Gastrocnemius medialis (tissue), 4 donors: ENCODE results near the gene SIRPA. TPM values are rescaled to one million over a fixed set of nuclear protein-coding genes. Genes with fewer than 3 reads are reported as not detected.

ENCODE experiments used
- ATAC-seq, 2 donors: fragments of 150-250 bp; one replicate each; pipeline ENCODE4 v1.9.1; 2016
- DNase-seq, 2 donors: peaks; one replicate each; pipeline ENCODE4 v3.0.0-alpha.2; 2019
- H3K27ac ChIP-seq, 4 donors: fragments of 200-600 bp; sonication (generic); 1 replicate in 1 of 4; 2 replicates in 3 of 4; pipeline ENCODE4 v1.5.1; 2016 to 2018; ENCODE audit warnings: mild to moderate bottlenecking in 2 of 4, moderate library complexity in 1 of 4
- H3K27me3 ChIP-seq, 3 donors: fragments of 200-600 bp; sonication (generic) in 2 of 3; 1 replicate in 1 of 3; 2 replicates in 2 of 3; pipeline versions ENCODE4 v1.5.1 to v1.6.0; 2016 to 2019; ENCODE audit warnings: mild to moderate bottlenecking in 1 of 3, moderate library complexity in 1 of 3
- H3K36me3 ChIP-seq, 2 donors: fragments of 200-600 bp; sonication (generic) in 1 of 2; one replicate each; pipeline ENCODE4 v1.5.1; 2017 to 2018
- H3K4me1 ChIP-seq, 2 donors: fragments of 200-600 bp; sonication (generic) in 1 of 2; one replicate each; pipeline ENCODE4 v1.5.1; 2016 to 2017; ENCODE audit warnings: mild to moderate bottlenecking in 2 of 2
- H3K4me3 ChIP-seq, 4 donors: fragments of 200-600 bp; sonication (generic) in 3 of 4; 1 replicate in 1 of 4; 2 replicates in 3 of 4; pipeline ENCODE4 v1.5.1; 2016 to 2019; ENCODE audit warnings: mild to moderate bottlenecking in 2 of 4
- H3K9me3 ChIP-seq, 3 donors: fragments of 200-600 bp; sonication (generic) in 2 of 3; 1 replicate in 1 of 3; 2 replicates in 2 of 3; pipeline ENCODE4 v1.5.1; 2016 to 2019
- POLR2A ChIP-seq, 2 donors: fragments of 450-650 bp; IDR thresholded peaks; one replicate each; pipeline ENCODE4 v1.6.1; 2017; ENCODE audit warnings: antibody characterized with exemption in 2 of 2, mild to moderate bottlenecking in 2 of 2, moderate library complexity in 2 of 2
- in situ Hi-C, 4 donors: fragments of 200-750 bp; cut with MboI; loops; one replicate each; pipeline versions ENCODE4 v1.15.0 to v1.8.0; 2017; ENCODE audit warnings: low sequenced_read_pairs in 4 of 4
- intact Hi-C: fragments of 100-400 bp; cut with DNase I; formaldehyde crosslinking; loops from one replicate; pipeline ENCODE4 v1.15.1; 2023; ENCODE audit warnings: low total_unique reads
- total RNA-seq, 4 donors: library from RNA; depleted of rRNA; stranded (reverse); fragments of >200 nt; gene quantifications; one replicate each; pipeline versions ENCODE4 v1.1.0 to v1.2.3, GENCODE V29; 2016
- TF ChIP-seq, protein P1 (sequence below), 5 experiments: fragments of 450-650 bp in 3 of 5; fragments of 200-600 bp in 2 of 5; sonication (generic) in 2 of 5; IDR thresholded peaks in 4 of 5; conservative IDR thresholded peaks in 1 of 5; 1 replicate in 4 of 5; 2 replicates in 1 of 5; pipeline ENCODE4 v1.5.1; 2016 to 2019; ENCODE audit warnings: antibody characterized with exemption in 5 of 5, mild to moderate bottlenecking in 3 of 5, moderate library complexity in 3 of 5

The SIRPA gene
- total RNA-seq, 4 donors from 2014 or later = 14.6 to 62.0 (median 20.6) TPM

DNA sequence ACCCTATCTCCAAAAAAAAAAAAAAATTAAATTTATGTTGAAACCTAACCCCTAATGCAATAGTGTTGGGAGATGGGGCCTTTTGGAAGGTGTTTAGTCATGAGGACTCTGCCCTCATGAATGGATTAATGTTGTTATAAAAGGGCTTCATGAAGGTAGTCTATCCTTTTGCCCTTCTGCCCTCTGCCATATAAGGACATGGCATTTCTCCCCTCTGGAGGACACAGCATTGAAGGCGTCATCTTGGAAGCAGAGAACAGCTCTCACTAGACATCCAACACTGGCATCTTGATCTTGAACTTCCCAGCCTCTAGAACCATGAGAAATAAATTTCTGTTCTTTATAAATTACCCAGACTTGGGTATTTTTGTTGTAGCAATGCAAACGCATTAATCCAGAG lies 63.2 kb downstream of the SIRPA start:
- Histone ChIP-seq H3K36me3 (no peaks in the 10 kb centered on the region), H3K27ac (no peak overlapping the region), H3K9me3 (no peaks in the 10 kb centered on the region), H3K27me3 (no peaks in the 10 kb centered on the region), H3K4me3 (no peak overlapping the region), H3K4me1 (no peaks in the 10 kb centered on the region)
- ATAC-seq (no peak), DNase-seq (no peak)
- no peak for TF ChIP-seq POLR2A (IDR thresholded peaks at IDR 0.05)
- TF ChIP-seq, protein P1, sequence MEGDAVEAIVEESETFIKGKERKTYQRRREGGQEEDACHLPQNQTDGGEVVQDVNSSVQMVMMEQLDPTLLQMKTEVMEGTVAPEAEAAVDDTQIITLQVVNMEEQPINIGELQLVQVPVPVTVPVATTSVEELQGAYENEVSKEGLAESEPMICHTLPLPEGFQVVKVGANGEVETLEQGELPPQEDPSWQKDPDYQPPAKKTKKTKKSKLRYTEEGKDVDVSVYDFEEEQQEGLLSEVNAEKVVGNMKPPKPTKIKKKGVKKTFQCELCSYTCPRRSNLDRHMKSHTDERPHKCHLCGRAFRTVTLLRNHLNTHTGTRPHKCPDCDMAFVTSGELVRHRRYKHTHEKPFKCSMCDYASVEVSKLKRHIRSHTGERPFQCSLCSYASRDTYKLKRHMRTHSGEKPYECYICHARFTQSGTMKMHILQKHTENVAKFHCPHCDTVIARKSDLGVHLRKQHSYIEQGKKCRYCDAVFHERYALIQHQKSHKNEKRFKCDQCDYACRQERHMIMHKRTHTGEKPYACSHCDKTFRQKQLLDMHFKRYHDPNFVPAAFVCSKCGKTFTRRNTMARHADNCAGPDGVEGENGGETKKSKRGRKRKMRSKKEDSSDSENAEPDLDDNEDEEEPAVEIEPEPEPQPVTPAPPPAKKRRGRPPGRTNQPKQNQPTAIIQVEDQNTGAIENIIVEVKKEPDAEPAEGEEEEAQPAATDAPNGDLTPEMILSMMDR (IDR thresholded peaks at IDR 0.05 in 4 of 5, conservative IDR thresholded peaks at IDR 0.05 in 1 of 5) = no peak
- intact Hi-C loops = no loop called here
- in situ Hi-C loops = no loop called here

DNA sequence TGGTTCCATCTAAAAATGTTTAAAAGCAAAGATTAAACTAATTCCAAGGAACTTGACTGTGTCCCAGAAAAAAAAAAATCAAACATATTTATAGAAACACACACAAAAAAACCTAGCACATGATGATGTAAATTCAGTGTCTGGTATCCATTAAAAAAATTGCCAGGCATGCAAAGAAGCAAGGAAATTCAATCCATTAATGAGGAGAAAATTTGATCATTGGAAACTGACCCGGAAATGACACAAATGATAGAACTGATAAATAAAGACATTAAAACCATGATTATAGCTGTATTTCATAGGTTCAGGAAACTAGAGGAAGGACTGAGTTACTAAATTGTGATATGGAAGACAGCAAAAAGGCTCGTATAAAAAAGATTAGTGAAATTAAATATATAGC lies 63.9 kb downstream of the SIRPA start:
- no peak for TF ChIP-seq POLR2A (IDR thresholded peaks at IDR 0.05)
- TF ChIP-seq, protein P1 (IDR thresholded peaks at IDR 0.05 in 4 of 5, conservative IDR thresholded peaks at IDR 0.05 in 1 of 5) = no peak
- H3K4me3 ChIP-seq = no peak overlapping the region
- DNase-seq (no peak), ATAC-seq (no peak)
- in situ Hi-C loops (no loop called here), intact Hi-C loops (no loop called here)
- no peaks in the 10 kb centered on the region for H3K9me3 ChIP-seq
- H3K27me3 ChIP-seq = no peaks in the 10 kb centered on the region
- no peaks in the 10 kb centered on the region for H3K36me3 ChIP-seq
- no peaks in the 10 kb centered on the region for H3K4me1 ChIP-seq
- no peak overlapping the region for H3K27ac ChIP-seq

DNA sequence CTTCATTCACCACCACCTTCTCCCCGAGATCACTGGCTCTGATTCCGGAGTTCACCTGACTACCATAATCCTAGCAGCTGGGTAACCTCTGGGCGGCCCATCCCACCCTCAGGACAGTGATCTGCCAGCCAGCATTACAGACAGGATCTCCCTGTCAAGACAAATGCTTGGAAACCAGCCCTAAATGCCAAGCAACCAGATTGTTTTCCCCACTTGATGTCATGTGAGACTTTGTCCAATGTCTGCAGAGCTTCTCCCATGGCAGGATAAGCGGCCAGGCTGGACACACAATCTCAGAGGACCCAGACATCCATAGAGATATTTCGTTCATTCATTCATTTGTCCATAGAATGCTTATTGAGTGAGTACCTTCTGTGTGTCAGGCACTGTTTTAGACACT lies 66.2 kb downstream of the SIRPA start:
- H3K27me3 ChIP-seq = no peaks in the 10 kb centered on the region
- H3K4me3 ChIP-seq = no peak overlapping the region
- TF ChIP-seq, protein P1 (IDR thresholded peaks at IDR 0.05 in 4 of 5, conservative IDR thresholded peaks at IDR 0.05 in 1 of 5) = no peak
- no peak for TF ChIP-seq POLR2A (IDR thresholded peaks at IDR 0.05)
- intact Hi-C loops (loop anchor here (5.0 kb wide), 1 partner anchor 64 kb away; the partner anchor contains the start of gene SIRPA), in situ Hi-C loops (loop anchor here in 2 of 4 donors (10.0 kb wide), 2 partner anchors 133 to 157 kb away; no protein-coding TSS in a partner anchor)
- ATAC-seq = no peak
- DNase-seq = no peak
- no peaks in the 10 kb centered on the region for H3K9me3 ChIP-seq
- peaks cover 6% of the 10 kb centered on the region in 2 donors for H3K4me1 ChIP-seq
- H3K27ac ChIP-seq = no peak overlapping the region
- no peaks in the 10 kb centered on the region for H3K36me3 ChIP-seq

DNA sequence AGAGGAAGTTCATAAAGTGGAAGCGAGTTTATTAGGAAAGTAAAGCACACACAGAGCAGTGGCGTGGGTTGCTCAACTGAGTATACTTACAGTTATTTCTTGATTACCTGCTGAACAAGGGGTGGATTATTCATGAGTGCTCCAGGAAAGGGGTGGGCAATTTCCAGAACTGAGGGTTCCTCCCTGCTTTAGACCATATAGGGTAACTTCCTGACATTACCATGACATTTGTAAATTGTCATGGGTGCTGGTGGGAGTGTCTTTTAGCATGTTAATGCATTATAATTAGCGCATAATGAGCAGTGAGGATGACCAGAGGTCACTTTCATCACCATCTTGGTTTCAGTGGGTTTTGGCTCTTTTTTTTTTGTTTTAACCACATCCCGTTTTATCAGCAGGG lies 68.9 kb downstream of the SIRPA start:
- no peak for ATAC-seq
- H3K27me3 ChIP-seq = no peaks in the 10 kb centered on the region
- in situ Hi-C loops (loop anchor here in 2 of 4 donors (10.0 kb wide), 2 partner anchors 131 to 159 kb away; no protein-coding TSS in a partner anchor), intact Hi-C loops (loop anchor here (5.0 kb wide), 1 partner anchor 67 kb away; the partner anchor contains the start of gene SIRPA)
- peaks cover 6% of the 10 kb centered on the region in 2 donors for H3K4me1 ChIP-seq
- H3K27ac ChIP-seq = no peak overlapping the region
- no peak for DNase-seq
- H3K36me3 ChIP-seq = no peaks in the 10 kb centered on the region
- no peaks in the 10 kb centered on the region for H3K9me3 ChIP-seq
- no peak overlapping the region for H3K4me3 ChIP-seq
- TF ChIP-seq, protein P1 (IDR thresholded peaks at IDR 0.05 in 4 of 5, conservative IDR thresholded peaks at IDR 0.05 in 1 of 5) = no peak
- TF ChIP-seq POLR2A (IDR thresholded peaks at IDR 0.05) = no peak
